Spleen (tissue), 11 donors: ENCODE data around the gene ZNRF3. TPM values are rescaled to one million over a fixed set of nuclear protein-coding genes. Genes with fewer than 3 reads are reported as not detected.

Source experiments
- DNase-seq: peaks from one replicate; pipeline ENCODE4 v3.0.0-alpha.2; 2020
- H3K27ac ChIP-seq, 8 donors: fragments of 200-600 bp; sonication (generic) in 7 of 8; 1 replicate in 4 of 8; 2 replicates in 4 of 8; pipeline versions ENCODE4 v1.5.0 to v1.8.0; 2016 to 2021; ENCODE audit warnings: inconsistent platforms in 4 of 8, mild to moderate bottlenecking in 4 of 8, moderate library complexity in 1 of 8
- H3K27me3 ChIP-seq, 7 donors: fragments of 200-600 bp; sonication (generic) in 6 of 7; replicated peaks in 1 of 7; 1 replicate in 4 of 7; 2 replicates in 3 of 7; pipeline versions ENCODE4 v1.5.0 to v1.8.0; 2016 to 2021; ENCODE audit warnings: inconsistent platforms in 3 of 7, mild to moderate bottlenecking in 1 of 7
- H3K36me3 ChIP-seq, 6 donors: fragments of 200-600 bp; sonication (generic) in 5 of 6; 1 replicate in 4 of 6; 2 replicates in 2 of 6; pipeline versions ENCODE4 v1.5.0 to v1.8.0; 2016 to 2021; ENCODE audit warnings: inconsistent platforms in 2 of 6
- H3K4me1 ChIP-seq, 6 donors: fragments of 200-600 bp; sonication (generic) in 5 of 6; 1 replicate in 3 of 6; 2 replicates in 3 of 6; pipeline versions ENCODE4 v1.5.0 to v1.8.0; 2016 to 2021; ENCODE audit warnings: inconsistent platforms in 3 of 6
- H3K4me3 ChIP-seq, 8 donors: fragments of 200-600 bp; sonication (generic) in 7 of 8; 1 replicate in 4 of 8; 2 replicates in 4 of 8; pipeline versions ENCODE4 v1.5.0 to v1.8.0; 2016 to 2021; ENCODE audit warnings: inconsistent platforms in 4 of 8, mild to moderate bottlenecking in 4 of 8, moderate library complexity in 2 of 8
- H3K9me3 ChIP-seq, 8 donors: fragments of 200-600 bp; sonication (generic) in 7 of 8; 1 replicate in 4 of 8; 2 replicates in 4 of 8; pipeline versions ENCODE4 v1.5.0 to v1.8.0; 2016 to 2021; ENCODE audit warnings: inconsistent platforms in 4 of 8
- POLR2A ChIP-seq, 3 donors: fragments of 450-650 bp; IDR thresholded peaks; one replicate each; pipeline ENCODE4 v1.5.1; 2017; ENCODE audit warnings: antibody characterized with exemption in 3 of 3, mild to moderate bottlenecking in 1 of 3
- POLR2AphosphoS5 ChIP-seq, 3 donors: sonication (generic); formaldehyde crosslinking; IDR thresholded peaks; one replicate each; pipeline ENCODE4 v1.5.1; 2017; ENCODE audit warnings: antibody characterized with exemption in 3 of 3
- WGBS, 5 donors: extraction: QIAGEN DNeasy Blood & Tissue Kit in 3 of 5; methylation state at CpG; one replicate each; pipeline versions ENCODE4 v1.1.5 to v1.1.7; 2013 to 2018; 5-methylcytosine and 5-hydroxymethylcytosine counted together
- intact Hi-C: fragments of 100-400 bp; cut with DNase I; formaldehyde crosslinking; loops from one replicate; pipeline ENCODE4 v1.15.0; 2023; ENCODE audit warnings: low total_unique reads
- polyA plus RNA-seq, 3 donors: library from polyadenylated mRNA; stranded (reverse); fragments of 200-250 nt; gene quantifications; one replicate each; pipeline ENCODE4 v1.2.1, GENCODE V29; 2013
- total RNA-seq, 7 donors: library from RNA; depleted of rRNA in 3 of 7; stranded (reverse); fragments of >200 nt in 3 of 7; fragmentation: NEBNext Ultra II Directional in 4 of 7; extraction: Animal tissue kit (Norgen Biotek cat#: 25700) in 4 of 7; gene quantifications; one replicate each; pipeline versions ENCODE4 v1.1.0 to v1.2.1, GENCODE V29; 2016 to 2021
- TF ChIP-seq, protein P1 (sequence below), 11 experiments: fragments of 200-600 bp in 7 of 11; fragments of 450-650 bp in 4 of 11; sonication (generic) in 4 of 11; IDR thresholded peaks in 8 of 11; conservative IDR thresholded peaks in 3 of 11; 1 replicate in 7 of 11; 2 replicates in 4 of 11; pipeline versions ENCODE4 v1.4.0 to v1.8.0; 2016 to 2021; ENCODE audit warnings: antibody characterized with exemption in 11 of 11, inconsistent platforms in 4 of 11, mild to moderate bottlenecking in 1 of 11
- donor health status: healthy with polysubstance abuse.
- donor health status: DM: no; HTN: no; CAD: no; lungs with moderate emphysema.
- donor health status: DM: no; HTN: no; CAD: no.
- donor health status: Bipolar disorder and iron deficiency.
- donor health status: healthy.
- donor health status: DM: no; HTN: no; CAD: no.
- donor health status: DM: yes; HTN: yes; CAD: no.

Gene ZNRF3
- total and polyA plus RNA-seq, 10 donors, result 0.15 to 4.5 (median 2.6) TPM

DNA sequence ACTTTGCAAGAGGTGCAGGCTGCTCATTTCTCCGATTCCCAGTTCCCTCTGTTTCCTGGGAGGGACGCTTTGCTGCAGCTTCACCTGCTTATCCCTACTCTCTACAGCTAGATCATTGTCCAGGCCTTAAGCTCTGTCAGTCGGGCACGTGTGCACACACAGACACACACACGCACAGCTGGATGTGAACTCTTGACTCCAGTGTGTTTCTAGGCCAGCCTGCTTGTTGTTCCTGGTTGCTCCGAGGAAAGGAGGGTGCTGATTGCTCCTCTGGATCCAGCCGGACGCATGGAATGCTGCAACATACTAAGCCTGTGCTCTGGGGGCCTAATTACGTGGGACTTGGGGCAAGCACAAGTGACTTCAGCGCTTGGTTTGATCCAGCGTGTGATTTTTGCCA is 19.7 kb downstream of the ZNRF3 start:
- DNase-seq, result no peak
- H3K27me3 ChIP-seq, result no peaks in the 10 kb centered on the region

DNA sequence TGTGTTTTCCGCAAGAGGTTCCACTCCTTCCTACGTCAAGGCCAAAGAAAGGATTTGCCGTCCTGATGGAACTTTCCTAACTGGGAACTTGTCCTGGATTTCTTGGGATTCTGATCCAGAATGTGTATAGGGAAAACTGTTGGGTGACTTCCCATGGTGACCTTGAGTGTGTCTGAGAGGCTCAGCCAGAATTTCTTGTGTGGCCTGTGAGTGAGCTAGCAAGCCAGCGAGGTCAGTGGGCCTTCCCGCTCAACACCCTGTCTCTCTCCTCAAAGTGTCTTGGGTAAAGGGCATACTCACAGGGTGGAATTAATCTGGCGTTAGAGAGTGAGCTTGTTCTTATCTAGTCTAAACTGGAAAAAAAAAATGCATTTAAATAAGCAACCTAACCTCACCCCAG is 20.4 kb downstream of the ZNRF3 start:
- DNase-seq, result no peak
- 84 to 91% (median 91%) methylated on average over 6 of the region's 6 CpGs for WGBS, 5 donors
- H3K4me1 ChIP-seq, result peaks cover 0 to 30% (median 17%) of the 10 kb centered on the region in 6 donors

More for the DNA sequence above, 19.7 kb downstream of the ZNRF3 start:
- H3K27ac ChIP-seq, result no peak overlapping the region
- H3K4me1 ChIP-seq, result peaks cover 0 to 33% (median 17%) of the 10 kb centered on the region in 6 donors
- intact Hi-C loops, result no loop called here
- H3K36me3 ChIP-seq, result no peaks in the 10 kb centered on the region
- no peaks in the 10 kb centered on the region for H3K9me3 ChIP-seq
- no peak for TF ChIP-seq POLR2AphosphoS5 (IDR thresholded peaks at IDR 0.05)
- TF ChIP-seq, protein P1, sequence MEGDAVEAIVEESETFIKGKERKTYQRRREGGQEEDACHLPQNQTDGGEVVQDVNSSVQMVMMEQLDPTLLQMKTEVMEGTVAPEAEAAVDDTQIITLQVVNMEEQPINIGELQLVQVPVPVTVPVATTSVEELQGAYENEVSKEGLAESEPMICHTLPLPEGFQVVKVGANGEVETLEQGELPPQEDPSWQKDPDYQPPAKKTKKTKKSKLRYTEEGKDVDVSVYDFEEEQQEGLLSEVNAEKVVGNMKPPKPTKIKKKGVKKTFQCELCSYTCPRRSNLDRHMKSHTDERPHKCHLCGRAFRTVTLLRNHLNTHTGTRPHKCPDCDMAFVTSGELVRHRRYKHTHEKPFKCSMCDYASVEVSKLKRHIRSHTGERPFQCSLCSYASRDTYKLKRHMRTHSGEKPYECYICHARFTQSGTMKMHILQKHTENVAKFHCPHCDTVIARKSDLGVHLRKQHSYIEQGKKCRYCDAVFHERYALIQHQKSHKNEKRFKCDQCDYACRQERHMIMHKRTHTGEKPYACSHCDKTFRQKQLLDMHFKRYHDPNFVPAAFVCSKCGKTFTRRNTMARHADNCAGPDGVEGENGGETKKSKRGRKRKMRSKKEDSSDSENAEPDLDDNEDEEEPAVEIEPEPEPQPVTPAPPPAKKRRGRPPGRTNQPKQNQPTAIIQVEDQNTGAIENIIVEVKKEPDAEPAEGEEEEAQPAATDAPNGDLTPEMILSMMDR (IDR thresholded peaks at IDR 0.05 in 8 of 11, conservative IDR thresholded peaks at IDR 0.05 in 3 of 11), result no peak
- TF ChIP-seq POLR2A (IDR thresholded peaks at IDR 0.05), result no peak
- no peak overlapping the region for H3K4me3 ChIP-seq
- WGBS, 5 donors, result 85 to 92% (median 89%) methylated on average over 11 of the region's 11 CpGs

DNA sequence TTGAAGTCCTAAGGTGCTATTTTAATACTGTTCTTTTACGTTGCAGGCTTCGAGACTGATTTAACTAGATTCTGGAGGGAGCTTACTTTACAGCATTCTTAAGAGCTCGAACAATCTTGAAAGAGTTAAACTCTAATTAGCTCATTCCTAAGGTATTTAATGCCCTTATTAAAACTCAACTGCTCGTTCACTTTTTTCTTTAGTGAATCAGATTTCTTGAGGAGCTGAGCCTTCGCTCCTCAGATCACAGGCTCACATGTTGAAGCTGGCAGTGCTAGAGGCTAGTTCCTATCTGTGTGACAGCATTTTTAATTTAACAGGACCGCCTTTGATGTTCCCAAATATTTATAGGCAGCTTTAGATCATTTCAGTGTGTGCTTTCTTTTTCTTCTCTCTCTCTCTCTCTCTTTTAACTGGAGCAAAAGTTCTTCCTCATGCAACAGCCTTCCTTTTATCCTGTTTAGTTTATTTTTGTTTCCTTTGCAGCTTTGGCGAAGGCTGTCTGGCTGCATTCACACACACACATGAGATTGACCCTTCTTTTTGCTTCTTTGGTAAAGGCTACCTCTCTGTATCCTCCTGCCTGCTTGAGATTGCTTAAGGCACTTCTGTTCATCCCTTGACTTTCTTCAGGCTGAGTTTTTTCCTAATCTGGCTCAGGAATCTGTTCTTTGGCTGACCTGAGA is 21.0 kb downstream of the ZNRF3 start:
- Histone ChIP-seq H3K9me3 (no peaks in the 10 kb centered on the region), H3K4me3 (no peak overlapping the region), H3K27ac (peak overlapping the region in 1 of 8 donors; percentile 1), H3K27me3 (no peaks in the 10 kb centered on the region), H3K36me3 (no peaks in the 10 kb centered on the region), H3K4me1 (peaks cover 0 to 24% (median 11%) of the 10 kb centered on the region in 6 donors)
- WGBS, 5 donors, result 61 to 83% (median 77%) methylated on average over 7 of the region's 7 CpGs
- intact Hi-C loops, result no loop called here
- TF ChIP-seq POLR2A (IDR thresholded peaks at IDR 0.05), result no peak
- DNase-seq, result no peak

More for the DNA sequence above, 20.4 kb downstream of the ZNRF3 start:
- no peaks in the 10 kb centered on the region for H3K27me3 ChIP-seq
- no peaks in the 10 kb centered on the region for H3K9me3 ChIP-seq
- no peak for TF ChIP-seq POLR2A (IDR thresholded peaks at IDR 0.05)
- TF ChIP-seq, protein P1 (IDR thresholded peaks at IDR 0.05 in 8 of 11, conservative IDR thresholded peaks at IDR 0.05 in 3 of 11), result no peak
- intact Hi-C loops, result no loop called here
- H3K4me3 ChIP-seq, result no peak overlapping the region
- H3K36me3 ChIP-seq, result no peaks in the 10 kb centered on the region
- H3K27ac ChIP-seq, result no peak overlapping the region

DNA sequence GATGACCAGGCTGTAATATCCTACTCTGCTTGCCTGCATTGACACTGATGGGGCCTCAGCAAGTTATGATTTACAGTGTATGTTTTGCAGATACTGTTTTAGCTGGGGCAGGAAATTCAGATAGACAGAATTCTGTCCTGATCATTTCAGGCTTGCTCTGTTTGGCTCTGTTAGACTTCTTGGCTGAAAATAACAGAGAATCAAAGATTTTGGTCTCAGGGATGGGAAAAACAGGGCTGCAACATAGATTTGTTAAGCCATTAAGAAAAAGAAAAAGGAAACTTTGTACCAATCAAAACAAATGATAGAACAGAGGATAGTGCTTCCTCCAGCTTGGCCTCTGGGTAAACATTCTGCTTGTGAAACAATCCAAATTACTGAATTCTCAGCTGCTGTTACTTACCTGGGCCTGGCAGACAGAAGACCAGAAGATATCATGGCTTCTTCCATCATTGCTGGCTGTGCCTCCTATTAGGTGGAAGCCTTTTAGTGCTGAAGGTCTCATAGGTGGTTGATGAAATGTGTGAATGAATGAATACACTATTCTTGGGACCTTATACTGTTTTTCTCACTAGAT is 22.0 kb downstream of the ZNRF3 start:
- peaks cover 0 to 16% (median 6%) of the 10 kb centered on the region in 6 donors for H3K4me1 ChIP-seq
- no peak for DNase-seq
- no peaks in the 10 kb centered on the region for H3K9me3 ChIP-seq
- H3K27me3 ChIP-seq, result no peaks in the 10 kb centered on the region
- intact Hi-C loops, result no loop called here
- H3K27ac ChIP-seq, result no peak overlapping the region
- H3K36me3 ChIP-seq, result no peaks in the 10 kb centered on the region
- H3K4me3 ChIP-seq, result no peak overlapping the region
- no peak for TF ChIP-seq POLR2AphosphoS5 (IDR thresholded peaks at IDR 0.05)
- TF ChIP-seq, protein P1 (IDR thresholded peaks at IDR 0.05 in 8 of 11, conservative IDR thresholded peaks at IDR 0.05 in 3 of 11), result no peak
- TF ChIP-seq POLR2A (IDR thresholded peaks at IDR 0.05), result no peak
